Activated CD8-positive, alpha-beta memory T cell treated with anti-CD3 and anti-CD28 coated beads for 36 hours (primary cell): Measurements from ENCODE around the gene GALM. TPM values are rescaled to one million over a fixed set of nuclear protein-coding genes. Genes with fewer than 3 reads are reported as not detected.

Experiments used
- CTCF ChIA-PET: fragments of 350-600 bp; sonication (Branson Sonifier 250); formaldehyde crosslinking; loops from one replicate; lab custom pipeline; 2021; ENCODE audit warnings: antibody characterized with exemption; lab: Charles Lee
- POLR2A ChIA-PET: fragments of 350-600 bp; sonication (Branson Sonifier 250); formaldehyde crosslinking; loops from one replicate; lab custom pipeline; 2021; ENCODE audit warnings: antibody characterized with exemption; lab: Charles Lee
- total RNA-seq, 2 experiments: library from RNA; stranded (reverse); gene quantifications; one replicate each; pipeline ENCODE4 v1.2.3, GENCODE V29; 2021

GALM gene
- total RNA-seq, 2 experiments from 2014 or later = 94.9 to 96.9 TPM

DNA sequence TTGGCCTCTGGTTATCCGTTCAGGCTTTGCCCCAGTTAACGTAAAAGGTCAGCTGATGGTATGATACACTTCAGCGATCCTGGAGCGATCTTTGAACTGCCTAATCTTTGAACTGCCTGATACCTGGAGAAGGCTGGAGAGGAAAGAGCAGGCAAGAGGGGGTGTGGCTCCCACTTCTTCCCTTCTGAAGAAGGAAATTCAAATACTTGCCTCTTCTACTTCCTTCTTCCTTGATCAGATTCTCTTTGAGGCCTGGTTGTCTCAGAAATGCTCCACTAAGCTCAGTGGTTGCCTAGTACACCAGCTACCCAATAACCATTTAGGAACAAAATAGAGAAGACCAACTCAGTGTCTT is 619 bp downstream of the GALM start:
- CTCF ChIA-PET = interaction anchor here (0.6 to 3.2 kb wide), 11 partner anchors 13 to 85 kb away, joined by 3 to 33 read pairs (median 3); partner anchors contain the start of genes HNRNPLL and SRSF7

DNA sequence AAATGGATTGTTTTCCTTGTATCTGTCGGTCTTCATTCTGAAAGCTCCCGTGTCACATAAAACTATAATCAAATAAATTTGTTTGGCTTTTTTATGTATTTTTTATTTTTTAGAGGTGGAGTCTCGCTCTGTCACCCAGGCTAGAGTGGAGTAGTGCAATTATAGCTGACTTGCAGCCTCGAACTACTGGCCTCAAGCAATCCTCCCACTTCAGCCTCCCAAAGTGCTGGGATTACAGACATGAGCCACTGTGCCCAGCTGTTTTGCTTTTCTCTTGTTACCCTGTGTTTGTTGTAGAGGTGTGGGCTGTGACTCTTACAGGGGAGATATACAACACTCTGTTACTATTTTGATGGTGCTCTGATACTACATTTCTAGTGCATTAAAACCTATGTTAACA is 2.2 kb downstream of the GALM start:
- ChIA-PET CTCF (interaction anchor here (0.9 to 3.2 kb wide), 7 partner anchors 9 to 73 kb away, joined by 3 to 33 read pairs (median 4); partner anchors contain the start of gene HNRNPLL), POLR2A (interaction anchor here (1.0 to 5.7 kb wide), 10 partner anchors 15 to 86 kb away, joined by 3 to 90 read pairs (median 10); partner anchors contain the start of genes HNRNPLL and SRSF7)

More for the DNA sequence above, 619 bp downstream of the GALM start:
- POLR2A ChIA-PET = interaction anchor here (0.7 to 5.7 kb wide), 15 partner anchors 11 to 85 kb away, joined by 3 to 90 read pairs (median 8); partner anchors contain the start of genes HNRNPLL and SRSF7

DNA sequence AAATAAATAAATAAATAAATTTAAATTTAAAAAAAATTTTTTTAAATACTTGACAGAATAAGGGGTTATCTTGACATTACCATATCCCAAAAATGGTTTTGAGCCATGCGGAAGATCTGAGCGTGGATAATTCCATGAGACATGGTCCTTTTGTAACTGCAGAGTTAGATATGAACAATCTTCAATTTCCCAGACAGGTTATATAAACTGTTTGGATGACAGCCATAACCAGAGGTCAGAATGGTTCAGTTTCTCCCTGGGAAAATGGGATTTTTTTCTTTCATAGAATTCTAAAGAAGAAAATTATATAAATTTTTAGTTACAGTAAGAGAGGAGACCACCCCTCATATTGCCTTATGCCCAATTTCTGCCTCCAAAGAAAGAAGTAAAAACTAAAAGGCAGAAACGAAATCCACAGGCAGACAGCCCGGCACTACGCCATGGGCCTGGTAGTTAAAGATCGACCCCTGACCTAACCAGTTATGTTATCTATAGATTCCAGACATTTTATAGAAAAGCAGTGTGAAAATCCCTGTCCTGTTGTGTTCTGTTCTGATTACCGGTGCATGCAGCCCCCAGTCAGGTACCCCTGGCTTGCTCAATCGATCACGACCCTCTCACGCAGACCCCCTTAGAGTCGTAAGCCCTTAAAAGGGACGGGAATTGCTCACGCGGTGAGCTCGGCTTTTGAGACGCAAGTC is 3.0 kb downstream of the GALM start:
- POLR2A ChIA-PET = interaction anchor here (1.0 kb wide), 1 partner anchor 68 kb away, joined by 4 read pairs; no protein-coding TSS in a partner anchor
- CTCF ChIA-PET = interaction anchor here (1.2 kb wide), 1 partner anchor 16 kb away, joined by 3 read pairs; no protein-coding TSS in a partner anchor

DNA sequence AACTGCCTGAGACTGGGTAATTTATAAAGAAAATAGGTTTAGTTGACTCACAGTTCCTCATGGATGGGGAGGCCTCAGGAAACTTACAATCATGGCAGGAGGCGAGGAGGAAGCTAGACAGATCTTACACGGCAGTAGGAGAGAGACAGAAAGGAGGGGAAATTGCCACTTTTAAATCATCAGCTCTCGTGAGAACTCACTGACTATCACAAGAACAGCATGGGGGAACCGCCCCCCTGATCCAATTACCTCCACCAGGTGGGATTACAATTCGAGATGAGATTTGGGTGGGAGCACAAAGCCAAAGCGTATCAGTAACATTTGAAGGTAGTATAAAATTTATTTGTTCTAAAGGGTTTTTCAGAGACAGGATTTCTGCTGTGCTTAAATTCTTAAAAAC is 5.4 kb downstream of the GALM start:
- POLR2A ChIA-PET = interaction anchor here (0.6 to 2.8 kb wide), 5 partner anchors 11 to 71 kb away, joined by 3 to 13 read pairs (median 3); partner anchors contain the start of gene HNRNPLL
- CTCF ChIA-PET = interaction anchor here (1.0 to 2.7 kb wide), 5 partner anchors 11 to 89 kb away, joined by 3 to 13 read pairs (median 4); no protein-coding TSS in a partner anchor

DNA sequence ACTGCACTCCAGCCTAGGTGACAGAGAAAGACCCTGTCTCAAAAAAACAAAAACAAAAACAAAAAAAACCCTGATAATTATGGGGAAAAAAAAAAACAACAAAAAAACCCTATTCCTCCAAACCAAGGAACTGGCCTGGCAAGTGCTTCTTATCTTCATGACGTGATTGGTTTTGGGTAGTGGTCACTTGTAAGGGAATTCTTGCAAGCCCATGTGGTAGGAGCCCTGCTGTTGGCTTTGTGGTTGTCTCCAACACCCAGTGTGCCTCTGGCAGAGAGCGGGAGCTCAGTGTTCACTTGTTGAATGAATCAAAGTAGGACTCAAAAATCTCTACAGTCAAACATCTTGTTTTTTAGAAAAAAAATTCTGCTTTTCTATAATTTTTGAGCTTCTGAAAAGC is 6.0 kb downstream of the GALM start:
- CTCF ChIA-PET = interaction anchor here (1.0 to 2.7 kb wide), 3 partner anchors 11 to 54 kb away, joined by 3 to 13 read pairs (median 3); no protein-coding TSS in a partner anchor
- POLR2A ChIA-PET = interaction anchor here (0.7 to 2.8 kb wide), 3 partner anchors 10 to 26 kb away, joined by 3 to 13 read pairs (median 11); no protein-coding TSS in a partner anchor

DNA sequence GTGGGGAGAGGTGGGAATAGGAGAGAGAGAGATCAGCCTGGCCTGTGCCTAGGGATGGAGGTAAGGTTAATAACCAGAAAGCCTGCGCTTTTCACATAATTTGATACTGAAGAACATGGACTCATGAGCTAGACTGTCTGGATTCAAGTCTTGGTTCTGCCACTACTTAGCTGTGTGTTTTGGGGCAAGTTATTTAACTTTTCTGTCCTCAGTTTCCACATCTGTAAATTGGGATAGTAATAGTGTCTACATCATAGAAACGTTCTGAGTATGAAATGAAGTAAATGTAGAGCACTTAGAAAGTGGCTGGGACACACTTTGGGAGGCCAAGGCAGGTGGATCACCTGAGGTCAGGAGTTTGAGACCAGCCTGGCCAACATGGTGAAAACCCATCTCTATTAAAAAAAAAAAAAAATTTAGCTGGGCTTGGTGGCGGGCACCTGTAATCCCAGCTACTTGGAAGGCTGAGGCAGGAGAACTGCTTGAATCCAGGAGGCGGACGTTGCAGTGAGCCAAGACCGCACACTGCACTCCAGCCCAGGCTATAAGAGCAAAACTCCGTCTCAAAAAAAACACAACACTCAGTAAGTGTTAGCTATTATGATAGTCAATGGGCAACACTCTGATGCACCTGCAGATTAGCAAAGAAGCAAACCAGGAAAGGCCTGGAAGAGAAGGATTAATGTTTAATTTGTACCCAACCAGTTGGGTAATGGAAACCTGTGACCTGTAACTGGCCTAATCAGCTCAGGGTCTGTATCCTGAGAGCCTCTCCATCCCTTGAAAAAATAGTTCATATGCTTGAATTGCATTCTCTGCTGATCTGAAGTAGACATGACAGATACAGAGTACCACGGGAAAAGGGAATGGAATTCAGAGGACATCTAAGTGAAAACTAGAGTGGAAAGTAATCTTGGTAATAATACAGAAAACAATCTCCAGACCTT is 6.8 kb downstream of the GALM start:
- POLR2A ChIA-PET = interaction anchor here (1.5 to 2.8 kb wide), 2 partner anchors 9 to 20 kb away, joined by 11 to 13 read pairs; no protein-coding TSS in a partner anchor

DNA sequence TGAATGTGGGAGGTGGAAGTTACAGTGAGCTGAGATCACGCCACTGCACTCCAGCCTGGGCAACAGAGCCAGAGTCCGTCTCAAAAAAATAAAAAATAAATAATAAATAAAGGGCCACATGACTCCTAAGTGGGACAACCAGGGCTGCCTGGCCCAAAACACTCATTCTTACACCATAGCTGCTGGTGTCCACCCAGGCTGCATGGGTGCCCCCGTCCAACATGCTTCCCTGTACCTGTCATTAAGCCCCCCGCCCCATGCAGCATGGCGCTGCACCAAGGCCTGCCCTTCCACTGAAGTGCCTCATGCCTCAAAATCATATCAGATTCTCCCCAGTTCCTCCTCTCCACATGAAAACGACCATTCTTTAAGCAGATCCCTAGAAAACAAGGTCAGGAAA is 10.8 kb downstream of the GALM start:
- ChIA-PET CTCF (interaction anchor here (0.6 to 1.3 kb wide), 2 partner anchors 9 to 140 kb away, joined by 3 to 5 read pairs; no protein-coding TSS in a partner anchor), POLR2A (interaction anchor here (0.5 kb wide), 1 partner anchor 316 kb away, joined by 5 read pairs; no protein-coding TSS in a partner anchor)

More for the DNA sequence above, 6.8 kb downstream of the GALM start:
- CTCF ChIA-PET = interaction anchor here (0.6 to 2.7 kb wide), 3 partner anchors 10 to 107 kb away, joined by 3 to 13 read pairs (median 5); no protein-coding TSS in a partner anchor

DNA sequence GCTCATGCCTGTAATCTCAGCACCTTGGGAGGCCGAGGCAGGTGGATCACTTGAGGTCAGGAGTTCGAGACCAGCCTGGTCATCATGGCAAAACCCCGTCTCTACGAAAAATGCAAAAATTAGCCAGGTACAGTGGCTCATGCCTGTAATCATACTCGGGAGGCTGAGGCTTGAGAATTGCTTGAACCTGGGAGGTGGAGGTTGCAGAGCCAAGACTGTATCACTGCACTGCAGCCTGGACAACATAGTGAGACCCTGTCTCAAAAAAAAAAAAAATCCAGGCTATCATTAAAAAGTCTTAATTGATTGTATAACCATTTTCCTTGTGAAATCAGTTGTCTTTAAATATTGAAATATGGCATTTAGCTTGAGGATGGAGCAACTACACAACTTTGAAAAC is 15.0 kb downstream of the GALM start:
- POLR2A ChIA-PET = interaction anchor here (0.7 kb wide), 1 partner anchor 64 kb away, joined by 3 read pairs; no protein-coding TSS in a partner anchor
- CTCF ChIA-PET = interaction anchor here (1.3 to 3.4 kb wide), 4 partner anchors 9 to 77 kb away, joined by 3 to 13 read pairs (median 6); no protein-coding TSS in a partner anchor

DNA sequence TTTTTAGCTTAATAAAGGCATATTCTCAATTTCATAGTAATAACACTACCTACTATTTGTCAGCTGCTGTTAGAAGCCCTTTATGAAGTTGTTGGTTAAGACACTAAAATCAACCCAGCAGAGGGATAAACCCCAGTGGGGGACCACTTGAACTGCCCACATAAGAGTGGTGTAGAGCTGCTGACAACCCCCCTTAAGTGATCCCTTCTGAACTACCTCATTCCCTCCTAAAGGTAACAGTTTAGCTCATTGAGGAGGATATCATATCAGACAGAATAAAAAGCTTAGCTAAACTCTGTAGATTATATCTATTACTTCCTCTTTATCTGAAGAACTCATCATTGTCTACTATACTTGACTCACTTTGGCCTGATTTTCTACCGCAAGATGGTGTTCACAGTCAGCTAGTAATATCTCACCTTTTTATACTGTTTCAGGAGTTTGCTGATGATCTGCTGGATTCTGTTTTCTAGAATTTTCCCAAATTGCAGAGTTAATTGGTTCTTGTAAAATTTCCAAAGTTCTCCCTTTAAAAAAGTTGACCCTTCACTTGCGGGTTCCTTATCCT is 16.2 kb downstream of the GALM start:
- ChIA-PET CTCF (interaction anchor here (1.2 to 3.4 kb wide), 6 partner anchors 10 to 78 kb away, joined by 3 to 13 read pairs (median 4); partner anchors contain the start of gene GALM), POLR2A (interaction anchor here (0.6 to 2.6 kb wide), 7 partner anchors 10 to 67 kb away, joined by 3 to 12 read pairs (median 5); no protein-coding TSS in a partner anchor)

DNA sequence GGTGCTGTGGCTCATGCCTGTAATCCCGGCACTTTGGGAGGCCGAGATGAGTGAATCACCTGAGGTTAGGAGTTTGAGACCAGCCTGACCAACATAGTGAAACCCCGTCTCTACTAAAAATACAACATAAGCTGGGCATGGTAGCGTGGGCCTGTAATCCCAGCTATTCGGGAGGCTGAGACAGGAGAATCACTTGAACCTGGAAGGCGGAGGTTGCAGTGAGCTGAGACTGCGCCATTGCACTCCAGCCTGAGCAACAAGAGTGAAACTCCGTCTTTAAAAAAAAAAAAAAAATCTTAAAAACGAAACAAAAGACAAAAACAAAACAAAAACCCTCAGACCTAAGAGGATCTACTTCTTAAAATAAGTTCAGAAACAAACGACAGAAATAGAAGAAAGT is 16.7 kb downstream of the GALM start:
- ChIA-PET CTCF (interaction anchor here (1.5 to 3.4 kb wide), 4 partner anchors 10 to 79 kb away, joined by 4 to 13 read pairs (median 6); no protein-coding TSS in a partner anchor), POLR2A (interaction anchor here (0.6 to 2.6 kb wide), 7 partner anchors 10 to 67 kb away, joined by 3 to 12 read pairs (median 5); no protein-coding TSS in a partner anchor)

DNA sequence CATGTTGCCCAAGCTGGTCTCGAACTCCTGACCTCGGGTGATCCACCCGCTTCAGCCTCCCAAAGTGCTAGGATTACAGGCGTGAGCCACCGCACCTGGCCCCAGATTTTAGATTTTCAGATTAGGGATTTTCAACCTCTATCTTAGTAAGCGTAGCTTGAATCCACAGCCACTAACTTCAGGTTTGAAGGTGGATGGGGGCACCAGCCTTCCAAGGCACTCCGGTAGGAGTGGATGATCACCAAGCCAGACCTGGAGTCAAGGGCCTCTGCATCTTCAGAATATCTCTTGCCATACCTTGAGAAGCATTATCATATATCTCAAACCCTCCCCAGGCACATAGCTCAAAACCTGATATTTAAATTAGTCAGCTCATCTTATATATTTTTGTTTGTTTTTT is 17.9 kb downstream of the GALM start:
- CTCF ChIA-PET = interaction anchor here (0.6 to 3.4 kb wide), 7 partner anchors 8 to 102 kb away, joined by 3 to 13 read pairs (median 3); no protein-coding TSS in a partner anchor

DNA sequence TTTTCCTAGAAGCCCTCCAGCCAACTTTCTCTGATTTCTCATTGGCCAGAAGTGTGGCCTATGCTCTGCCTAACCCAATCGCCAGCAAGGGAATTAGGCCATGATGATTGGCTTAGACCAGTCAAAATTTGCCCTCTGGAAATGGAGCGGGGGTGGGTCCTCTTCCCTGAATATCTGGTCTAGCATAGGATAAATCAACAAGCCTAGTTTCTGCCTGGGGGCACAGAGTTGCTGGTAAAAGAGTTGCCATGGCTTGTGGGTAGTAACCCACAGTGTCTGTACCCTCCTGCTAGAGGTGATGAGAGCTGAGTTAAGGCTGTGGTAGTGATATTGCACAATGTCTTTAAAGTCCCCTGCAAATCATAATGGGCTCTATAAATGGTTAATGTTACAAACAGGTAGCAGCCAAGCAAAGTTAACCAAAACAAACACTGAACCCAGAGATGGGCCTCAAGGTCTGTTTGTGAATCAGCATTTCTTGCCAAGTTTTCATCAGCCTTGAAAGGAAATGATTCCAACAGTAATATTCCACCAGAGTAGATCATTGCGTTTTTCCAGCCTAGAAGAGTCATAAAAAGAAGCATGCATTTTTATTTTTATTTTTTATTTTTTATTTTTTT is 19.3 kb downstream of the GALM start:
- ChIA-PET CTCF (no interaction called here), POLR2A (no interaction called here)

More for the DNA sequence above, 17.9 kb downstream of the GALM start:
- POLR2A ChIA-PET = interaction anchor here (2.6 kb wide), 1 partner anchor 16 kb away, joined by 12 read pairs; no protein-coding TSS in a partner anchor

DNA sequence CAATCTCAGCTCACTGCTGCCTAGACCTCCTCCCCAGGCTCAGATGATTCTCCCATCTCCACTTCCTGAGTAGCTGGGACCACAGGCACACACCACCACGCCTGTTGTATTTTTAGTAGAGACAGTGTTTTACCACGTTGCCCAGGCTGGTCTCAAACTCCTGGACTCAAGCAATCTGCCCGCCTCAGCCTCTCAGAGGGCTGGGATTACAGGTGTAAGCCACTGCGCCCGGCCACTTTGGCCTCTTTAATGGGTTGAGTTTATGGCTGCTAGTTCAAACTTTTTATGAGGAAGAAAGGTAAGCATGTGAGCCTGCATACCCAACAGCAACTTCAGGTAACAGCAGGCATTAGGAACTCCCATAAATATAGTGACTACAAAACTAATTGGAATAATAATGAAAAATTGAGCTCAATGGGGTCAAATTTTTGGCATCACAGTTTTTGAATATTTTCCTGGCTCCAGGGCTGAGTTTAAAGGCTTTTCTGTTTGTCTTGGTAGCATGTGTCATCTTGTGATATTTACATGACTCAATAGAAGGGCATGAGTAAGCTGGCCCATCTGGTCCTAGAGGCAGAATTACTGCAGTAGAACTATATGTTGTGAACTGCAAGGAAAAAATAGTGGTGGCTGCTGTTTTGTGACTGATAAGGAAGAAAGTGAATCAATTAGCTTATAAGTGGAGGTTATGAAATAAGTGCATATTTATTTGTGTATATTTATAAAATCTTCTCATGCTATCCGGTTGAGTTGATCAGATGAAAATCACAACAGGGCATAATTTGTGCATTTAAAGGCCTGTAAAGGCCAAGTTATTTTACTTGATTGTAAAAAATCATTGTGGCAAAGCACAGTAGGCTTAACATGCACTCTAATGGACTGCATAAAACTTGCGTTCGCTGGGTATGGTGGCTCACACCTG is 24.8 kb downstream of the GALM start:
- ChIA-PET CTCF (interaction anchor here (1.2 to 1.8 kb wide), 5 partner anchors 10 to 183 kb away, joined by 3 to 6 read pairs (median 3); partner anchors contain the start of gene HNRNPLL), POLR2A (interaction anchor here (0.5 to 1.3 kb wide), 7 partner anchors 24 to 91 kb away, joined by 3 to 5 read pairs (median 3); partner anchors contain the start of gene HNRNPLL)

DNA sequence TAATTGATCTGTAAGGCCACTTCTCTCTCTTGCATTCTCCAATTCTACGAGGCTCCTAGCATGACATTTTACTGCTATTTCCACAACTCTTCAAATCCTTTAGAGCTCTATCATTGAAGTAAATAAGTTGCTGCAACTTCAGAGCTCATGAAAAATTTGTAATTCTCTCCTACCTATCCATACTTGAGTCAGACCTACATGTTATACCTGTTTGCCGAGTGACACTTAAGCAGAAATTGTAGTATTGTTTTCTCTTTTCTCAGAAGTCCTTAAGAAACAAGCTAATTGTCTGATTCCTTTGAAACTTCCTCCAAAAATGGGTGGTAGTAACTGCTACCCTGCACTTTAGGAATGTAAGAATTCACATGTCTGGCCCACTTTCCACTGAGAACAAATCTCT is 26.1 kb downstream of the GALM start:
- ChIA-PET CTCF (interaction anchor here (0.7 to 1.8 kb wide), 3 partner anchors 9 to 184 kb away, joined by 3 to 6 read pairs (median 4); no protein-coding TSS in a partner anchor), POLR2A (interaction anchor here (1.3 kb wide), 1 partner anchor 59 kb away, joined by 4 read pairs; the partner anchor contains the start of gene SRSF7)

DNA sequence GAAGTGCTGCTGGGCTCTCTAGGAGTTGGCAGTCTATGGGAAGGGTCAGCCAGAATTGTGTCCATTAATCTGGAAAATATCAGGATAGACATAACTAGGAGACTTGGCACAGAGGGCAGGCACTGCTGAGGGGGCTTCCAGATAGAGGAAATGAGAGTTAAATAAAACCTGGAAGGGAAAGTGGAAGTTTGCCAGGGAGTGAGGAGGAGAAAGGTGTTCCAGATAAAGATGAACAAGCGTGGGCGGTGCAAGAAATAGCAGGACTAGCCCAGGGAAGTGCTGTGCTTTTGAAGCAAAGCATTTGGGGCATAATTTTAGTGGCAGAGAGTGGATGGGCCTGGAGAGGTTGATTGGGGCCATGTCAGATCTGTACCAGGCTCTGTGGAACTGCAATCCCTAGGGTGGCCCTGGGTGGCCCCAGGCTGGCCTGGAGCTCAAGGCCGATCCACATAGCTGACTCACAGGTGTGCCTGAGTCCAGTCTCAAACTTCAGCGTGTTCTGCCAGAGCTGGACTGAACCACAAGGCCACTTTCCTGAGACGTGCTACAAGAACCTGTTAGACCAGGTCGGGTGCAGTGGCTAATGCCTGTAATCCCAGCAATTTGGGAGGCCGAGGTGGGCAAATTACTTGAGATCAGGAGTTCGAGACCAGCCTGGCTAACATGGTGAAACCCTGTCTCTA is 26.9 kb downstream of the GALM start:
- ChIA-PET POLR2A (interaction anchor here (1.3 kb wide), 1 partner anchor 59 kb away, joined by 4 read pairs; the partner anchor contains the start of gene SRSF7), CTCF (no interaction called here)
